AG04449 (cell line): ENCODE results near the gene LDLRAD4.

Source experiments
- CTCF ChIA-PET: fragments of 350-600 bp; formaldehyde crosslinking; extraction: SDS; loops from one replicate; lab custom pipeline; 2021; ENCODE audit warnings: antibody characterized with exemption; lab: Yijun Ruan, JAX
- POLR2A ChIA-PET: fragments of 400-600, 350-600 bp; formaldehyde crosslinking; extraction: SDS; loops from one replicate; lab custom pipeline; 2020; ENCODE audit warnings: antibody characterized with exemption, inconsistent platforms; lab: Yijun Ruan, JAX
- DNase-seq: peaks from one replicate; pipeline ENCODE4 v3.0.0-alpha.2; 2010; ENCODE audit warnings: low read depth, low spot score
- H3K4me3 ChIP-seq: 2 replicates; pipeline ENCODE4 v1.5.1; 2011; ENCODE audit warnings: low read depth, mild to moderate bottlenecking, control low read depth, low read length
- TF ChIP-seq, protein P1 (sequence below): IDR thresholded peaks from one replicate; pipeline ENCODE4 v1.5.1; 2011; ENCODE audit warnings: mild to moderate bottlenecking, moderate library complexity, low read length, control low read depth, inconsistent platforms; ENCODE audit not compliant: insufficient read depth; ENCODE audit errors: missing control alignments

LDLRAD4 gene

GRCh38 chr18:13415736-13416135 lies 197.2 kb downstream of the LDLRAD4 start:
- TF ChIP-seq, protein P1, sequence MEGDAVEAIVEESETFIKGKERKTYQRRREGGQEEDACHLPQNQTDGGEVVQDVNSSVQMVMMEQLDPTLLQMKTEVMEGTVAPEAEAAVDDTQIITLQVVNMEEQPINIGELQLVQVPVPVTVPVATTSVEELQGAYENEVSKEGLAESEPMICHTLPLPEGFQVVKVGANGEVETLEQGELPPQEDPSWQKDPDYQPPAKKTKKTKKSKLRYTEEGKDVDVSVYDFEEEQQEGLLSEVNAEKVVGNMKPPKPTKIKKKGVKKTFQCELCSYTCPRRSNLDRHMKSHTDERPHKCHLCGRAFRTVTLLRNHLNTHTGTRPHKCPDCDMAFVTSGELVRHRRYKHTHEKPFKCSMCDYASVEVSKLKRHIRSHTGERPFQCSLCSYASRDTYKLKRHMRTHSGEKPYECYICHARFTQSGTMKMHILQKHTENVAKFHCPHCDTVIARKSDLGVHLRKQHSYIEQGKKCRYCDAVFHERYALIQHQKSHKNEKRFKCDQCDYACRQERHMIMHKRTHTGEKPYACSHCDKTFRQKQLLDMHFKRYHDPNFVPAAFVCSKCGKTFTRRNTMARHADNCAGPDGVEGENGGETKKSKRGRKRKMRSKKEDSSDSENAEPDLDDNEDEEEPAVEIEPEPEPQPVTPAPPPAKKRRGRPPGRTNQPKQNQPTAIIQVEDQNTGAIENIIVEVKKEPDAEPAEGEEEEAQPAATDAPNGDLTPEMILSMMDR: no peak
- CTCF ChIA-PET: no interaction called here
- H3K4me3 ChIP-seq: no peak overlapping the region
- POLR2A ChIA-PET: no interaction called here
- DNase-seq: no peak

DNA sequence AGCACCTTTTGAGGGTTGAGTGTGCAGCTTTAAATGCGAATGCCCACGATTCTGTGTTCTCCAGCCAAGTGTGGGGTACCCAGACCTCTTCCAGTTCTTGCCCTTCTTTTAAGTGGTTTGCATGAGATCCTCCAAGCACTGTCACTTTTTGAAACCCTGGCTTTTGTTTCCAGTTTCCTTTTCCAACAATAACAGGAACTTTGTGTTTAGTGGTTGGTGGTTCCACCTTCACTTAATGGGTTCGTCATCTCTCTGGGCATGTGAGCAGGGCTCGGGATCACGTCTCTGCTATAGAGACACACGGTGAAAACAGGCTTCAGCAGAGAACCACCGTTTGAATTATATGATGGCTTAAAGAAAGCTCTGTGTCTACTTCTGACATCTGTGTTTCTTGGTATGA lies 197.6 kb downstream of the LDLRAD4 start:
- DNase-seq: no peak
- ChIA-PET CTCF (no interaction called here), POLR2A (no interaction called here)
- H3K4me3 ChIP-seq: no peak overlapping the region
- TF ChIP-seq, protein P1: no peak

GRCh38 chr18:13416848-13417247 lies 198.3 kb downstream of the LDLRAD4 start:
- no peak overlapping the region for H3K4me3 ChIP-seq
- TF ChIP-seq, protein P1: no peak
- no peak for DNase-seq
- ChIA-PET POLR2A (no interaction called here), CTCF (no interaction called here)

DNA sequence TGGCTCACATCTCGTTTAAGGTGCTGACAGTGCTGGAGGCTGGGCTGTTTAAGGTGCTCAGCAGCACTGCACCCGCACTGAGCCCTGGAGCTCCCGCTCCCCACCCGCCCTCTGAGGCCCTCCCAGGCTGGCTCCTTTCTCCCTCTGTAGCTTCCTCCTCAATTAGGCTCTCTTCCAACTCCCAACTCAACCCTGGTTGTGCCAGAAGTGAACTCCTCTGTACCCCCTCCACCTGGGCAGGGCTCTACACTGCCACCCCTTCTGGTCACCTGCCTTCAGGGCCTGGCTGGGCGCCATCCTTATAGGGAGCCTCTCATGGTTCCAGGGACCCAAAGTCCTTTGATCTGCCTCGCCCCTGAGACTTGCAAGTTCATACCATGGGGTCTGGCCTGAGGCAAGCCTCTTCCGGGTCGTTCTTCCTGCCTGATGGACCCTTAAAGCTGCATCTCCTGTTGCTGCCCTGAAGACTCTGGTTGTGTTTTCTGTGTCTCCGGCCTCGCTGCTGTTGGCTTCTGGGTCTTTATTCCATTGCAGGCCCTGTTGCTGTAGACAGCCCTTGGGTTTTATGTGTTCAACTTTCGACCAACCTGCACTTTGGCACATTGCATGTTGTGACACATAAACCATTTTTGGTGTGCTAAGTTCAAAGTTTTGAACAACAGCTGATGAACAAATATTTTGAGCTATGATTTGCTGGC lies 199.6 kb downstream of the LDLRAD4 start:
- no peak overlapping the region for H3K4me3 ChIP-seq
- POLR2A ChIA-PET: no interaction called here
- DNase-seq: no peak
- TF ChIP-seq, protein P1: no peak
- CTCF ChIA-PET: no interaction called here

DNA sequence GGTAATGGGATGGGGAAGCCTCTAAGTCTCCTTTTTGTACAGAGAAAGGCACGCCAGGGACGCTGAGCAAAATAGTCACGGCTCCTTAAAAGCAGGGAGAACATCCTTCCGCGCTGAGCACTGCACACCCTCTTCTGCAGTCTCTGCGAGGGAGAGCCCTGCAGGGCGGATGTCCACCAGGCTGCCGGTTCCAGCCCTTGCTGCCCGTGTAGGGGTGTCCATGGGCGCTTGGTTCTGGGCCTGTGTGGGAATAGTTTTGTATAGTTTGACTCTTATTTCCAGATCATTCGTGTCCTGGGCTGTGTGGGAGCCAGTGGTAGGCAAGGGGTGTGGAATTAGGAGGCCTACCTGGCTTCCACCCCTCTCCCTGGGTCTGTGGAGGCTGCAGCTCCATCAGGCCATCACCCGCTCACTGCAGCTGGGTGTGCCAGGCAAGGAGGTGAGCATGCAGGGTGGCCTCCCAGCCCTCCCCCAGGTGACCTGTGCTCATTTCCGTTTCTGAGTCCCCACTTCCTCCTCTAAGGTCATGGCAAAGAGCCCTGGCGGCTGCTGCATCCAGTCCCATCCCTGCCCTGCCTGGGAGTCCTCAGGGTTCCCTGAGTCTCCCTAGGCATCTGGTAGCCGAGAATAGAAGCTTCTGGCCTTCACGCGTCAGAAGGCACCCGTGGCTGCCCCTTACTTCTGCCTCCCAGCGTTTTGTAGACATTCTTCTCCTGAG lies 202.6 kb downstream of the LDLRAD4 start:
- no peak overlapping the region for H3K4me3 ChIP-seq
- ChIA-PET CTCF (no interaction called here), POLR2A (interaction anchor here (0.8 kb wide), 1 partner anchor 15 kb away, joined by 3 read pairs; no protein-coding TSS in a partner anchor)
- no peak for DNase-seq
- TF ChIP-seq, protein P1: no peak

GRCh38 chr18:13422541-13423147 lies 204.1 kb downstream of the LDLRAD4 start:
- DNase-seq: no peak
- ChIA-PET CTCF (no interaction called here), POLR2A (no interaction called here)
- H3K4me3 ChIP-seq: no peak overlapping the region
- TF ChIP-seq, protein P1: no peak
